Measurements from ENCODE around the gene C2CD3.
A peak's percentile ranks its signal among the peaks of the same experiment; 100 is the strongest.
"Not testable (repeated sequence)": the region's sequence is repeated elsewhere in the genome, so short reads cannot be mapped to it uniquely, and the experiment has no call there.

C2CD3 gene

GRCh38 chr11:74120260-74121035 lies 50.4 kb downstream of the C2CD3 start:
- DNase-seq = not testable (repeated sequence)

- DNase-seq = no peak
These were observed 54.1 kb downstream of the C2CD3 start for GRCh38 chr11:74116719-74117118.

- DNase-seq = no peak
These were observed 57.9 kb downstream of the C2CD3 start for GRCh38 chr11:74112877-74113276.

GRCh38 chr11:74106124-74106523 lies 64.7 kb downstream of the C2CD3 start:
- DNase-seq = no peak

- DNase-seq = no peak
These were observed 68.5 kb downstream of the C2CD3 start for GRCh38 chr11:74102321-74102720.

GRCh38 chr11:74100735-74101134 lies 70.1 kb downstream of the C2CD3 start:
- DNase-seq = no peak

- DNase-seq = no peak
These were observed 70.6 kb downstream of the C2CD3 start for GRCh38 chr11:74100231-74100630.

- no peak for DNase-seq
These were observed 73.0 kb downstream of the C2CD3 start for GRCh38 chr11:74097686-74098237.

- no peak for DNase-seq
These were observed 76.4 kb downstream of the C2CD3 start for GRCh38 chr11:74094393-74094792.

GRCh38 chr11:74092425-74092824 lies 78.4 kb downstream of the C2CD3 start:
- no peak for DNase-seq

- DNase-seq = no peak
These were observed 79.3 kb downstream of the C2CD3 start for GRCh38 chr11:74091549-74091948.

- DNase-seq = no peak
These were observed 80.1 kb downstream of the C2CD3 start for GRCh38 chr11:74090701-74091100.

GRCh38 chr11:74086242-74086884 lies 84.4 kb downstream of the C2CD3 start:
- no peak for DNase-seq

GRCh38 chr11:74085542-74085892 lies 85.3 kb downstream of the C2CD3 start:
- no peak for DNase-seq

- no peak for DNase-seq
These were observed 85.8 kb downstream of the C2CD3 start for GRCh38 chr11:74084796-74085541.

GRCh38 chr11:74083927-74084326 lies 86.9 kb downstream of the C2CD3 start:
- DNase-seq = not testable (repeated sequence)

GRCh38 chr11:74081428-74081827 lies 89.4 kb downstream of the C2CD3 start:
- no peak for DNase-seq

- DNase-seq = no peak
These were observed 93.6 kb downstream of the C2CD3 start for GRCh38 chr11:74077193-74077592.

GRCh38 chr11:74072721-74073120 lies 98.1 kb downstream of the C2CD3 start:
- peak; percentile 95 for DNase-seq

- no peak for DNase-seq
These were observed 98.5 kb downstream of the C2CD3 start for GRCh38 chr11:74072286-74072685.

GRCh38 chr11:74070723-74071492 lies 99.9 kb downstream of the C2CD3 start:
- DNase-seq = peak; percentile 84

- DNase-seq = no peak
These were observed 101.4 kb downstream of the C2CD3 start for GRCh38 chr11:74069146-74070046.
